GM13976 (cell line): ENCODE measurements around the gene DND1.
A peak's percentile ranks its signal among the peaks of the same experiment; 100 is the strongest.
"Not testable (repeated sequence)": the region's sequence is repeated elsewhere in the genome, so short reads cannot be mapped to it uniquely, and the experiment has no call there.

ENCODE experiments used
- DNase-seq: peaks from one replicate; pipeline ENCODE4 v3.0.0; 2012; ENCODE audit warnings: low spot score
- CTCF ChIP-seq: IDR thresholded peaks from 2 replicates; pipeline ENCODE4 v1.5.1; 2012; ENCODE audit warnings: borderline replicate concordance, mild to moderate bottlenecking; ENCODE audit not compliant: insufficient read depth; ENCODE audit errors: extremely low read depth, missing control alignments, control extremely low read depth
- in situ Hi-C: fragments of 300-500 bp; cut with MboI; formaldehyde crosslinking; loops from one replicate; pipeline ENCODE4 v1.12.0; 2022; ENCODE audit warnings: low sequenced_read_pairs, mixed read lengths, inconsistent platforms; ENCODE audit not compliant: unreplicated experiment

Gene DND1

GRCh38 chr5:140642718-140643117, 30.7 kb downstream of the DND1 start:
- in situ Hi-C loops = no loop called here
- no peak for TF ChIP-seq CTCF
- DNase-seq = no peak

- DNase-seq = no peak
- TF ChIP-seq CTCF = no peak
- in situ Hi-C loops = no loop called here
These were observed 31.7 kb downstream of the DND1 start for GRCh38 chr5:140641716-140642115.

- DNase-seq = peak; percentile 99
- peak; percentile 72 for TF ChIP-seq CTCF
- in situ Hi-C loops = no loop called here
These were observed 34.0 kb downstream of the DND1 start, which contains the start of gene TMCO6 for GRCh38 chr5:140639148-140639981. TMCO6 (plus strand) TSS chr5:140639451; CDS start chr5:140639528, 77 bp downstream.

- DNase-seq, in situ Hi-C loops: not testable (repeated sequence)
These were observed 34.6 kb downstream of the DND1 start for GRCh38 chr5:140638898-140639147.

- in situ Hi-C loops = no loop called here
- no peak for DNase-seq
- TF ChIP-seq CTCF = no peak
These were observed 35.8 kb downstream of the DND1 start for GRCh38 chr5:140637371-140638100.

GRCh38 chr5:140635291-140636257, 37.8 kb downstream of the DND1 start:
- no peak for DNase-seq
- in situ Hi-C loops = no loop called here
- TF ChIP-seq CTCF = no peak
